DND-41 (cell line): ENCODE results near the gene LHFPL2.

Experiments
- ATAC-seq: fragments of 200-7000 bp; cut with Tn5 transposase; 3 replicates; pipeline ENCODE4 v1.9.1; 2021; ENCODE audit warnings: low read depth; ENCODE audit not compliant: insufficient read depth
- DNase-seq: peaks from one replicate; pipeline ENCODE4 v3.0.0-alpha.2; 2020
- H2AFZ ChIP-seq: 2 replicates; pipeline ENCODE4 v1.6.0; 2012; ENCODE audit warnings: low read depth, low read length
- H3K27ac ChIP-seq: 2 replicates; pipeline ENCODE4 v1.5.1; 2012; ENCODE audit warnings: low read length, inconsistent platforms
- H3K27me3 ChIP-seq: fragments of 200-600 bp; sonication (generic); 2 replicates; pipeline ENCODE4 v1.6.0; 2012; ENCODE audit warnings: low read length, mild to moderate bottlenecking, inconsistent platforms; ENCODE audit not compliant: insufficient read depth, poor library complexity
- H3K36me3 ChIP-seq: 2 replicates; pipeline ENCODE4 v1.5.1; 2012; ENCODE audit warnings: low read length, inconsistent platforms; ENCODE audit not compliant: insufficient read depth
- H3K4me1 ChIP-seq: 2 replicates; pipeline ENCODE4 v1.5.1; 2012; ENCODE audit warnings: mild to moderate bottlenecking, low read length; ENCODE audit not compliant: insufficient read depth
- H3K4me2 ChIP-seq: 2 replicates; pipeline ENCODE4 v1.6.0; 2012; ENCODE audit warnings: mild to moderate bottlenecking, moderate library complexity, low read length, inconsistent platforms; ENCODE audit not compliant: insufficient read depth
- H3K4me3 ChIP-seq, 2 experiments: fragments of 200-600 bp in 1 of 2; shearing (Covaris generic) in 1 of 2; 2 replicates each; pipeline ENCODE4 v1.5.1; 2012 to 2016; ENCODE audit warnings: inconsistent platforms in 2 of 2, low read length in 2 of 2, mild to moderate bottlenecking in 2 of 2, low read depth in 1 of 2, moderate library complexity in 1 of 2
- H3K79me2 ChIP-seq: 2 replicates; pipeline ENCODE4 v1.6.0; 2012; ENCODE audit warnings: low read length, inconsistent platforms; ENCODE audit not compliant: insufficient read depth
- H3K9ac ChIP-seq: 2 replicates; pipeline ENCODE4 v1.6.0; 2012; ENCODE audit warnings: low read depth, mild to moderate bottlenecking, inconsistent platforms, low read length, moderate library complexity
- H3K9me3 ChIP-seq: 2 replicates; pipeline ENCODE4 v1.5.1; 2012; ENCODE audit warnings: low read length, moderate library complexity, mild to moderate bottlenecking, inconsistent platforms; ENCODE audit not compliant: insufficient read depth, severe bottlenecking
- H4K20me1 ChIP-seq: 2 replicates; pipeline ENCODE4 v1.6.0; 2012; ENCODE audit warnings: low read length; ENCODE audit not compliant: insufficient read depth
- EZH2 ChIP-seq: IDR thresholded peaks from 3 replicates; pipeline ENCODE4 v1.6.1; 2012; ENCODE audit warnings: borderline replicate concordance, low read depth, mild to moderate bottlenecking, moderate library complexity, low read length, inconsistent platforms; ENCODE audit not compliant: severe bottlenecking
- TF ChIP-seq, protein P1 (sequence below): IDR thresholded peaks from 2 replicates; pipeline ENCODE4 v1.5.1; 2012; ENCODE audit warnings: borderline replicate concordance, low read length, moderate library complexity, mild to moderate bottlenecking; ENCODE audit not compliant: poor library complexity, severe bottlenecking; ENCODE audit errors: extremely low read depth

The LHFPL2 gene

DNA sequence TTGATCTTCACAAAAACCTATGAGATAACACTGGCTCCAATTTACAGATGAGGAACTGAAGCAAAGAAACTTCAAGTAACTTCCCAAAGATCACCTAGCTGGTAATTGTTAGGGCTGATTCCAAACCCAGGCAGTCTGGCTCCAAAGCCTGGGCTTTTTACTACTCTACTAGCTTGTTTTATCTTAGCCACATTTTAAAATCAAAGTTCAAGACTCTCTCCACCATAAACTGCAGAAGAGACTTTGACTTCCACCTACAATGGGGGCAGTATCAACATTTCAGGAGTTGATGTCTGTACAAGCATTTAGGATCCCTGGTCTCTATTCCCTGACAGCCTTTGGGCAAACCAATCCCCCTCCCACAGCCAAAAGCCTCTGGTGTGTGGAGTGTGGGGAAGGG lies 33.8 kb downstream of the LHFPL2 start:
- no peak overlapping the region for H3K4me3 ChIP-seq
- no peak overlapping the region for H3K9ac ChIP-seq
- H3K79me2 ChIP-seq: no peaks in the 10 kb centered on the region
- no peak overlapping the region for H3K27ac ChIP-seq
- no peak overlapping the region for H2AFZ ChIP-seq
- no peak overlapping the region for H3K4me2 ChIP-seq
- peaks cover 7% of the 10 kb centered on the region for H3K27me3 ChIP-seq
- H3K4me1 ChIP-seq: no peaks in the 10 kb centered on the region
- no peak for DNase-seq
- no peaks in the 10 kb centered on the region for H3K36me3 ChIP-seq
- H3K9me3 ChIP-seq: no peaks in the 10 kb centered on the region
- H4K20me1 ChIP-seq: no peaks in the 10 kb centered on the region
- no peak for ATAC-seq
- TF ChIP-seq EZH2: no peak
- TF ChIP-seq, protein P1, sequence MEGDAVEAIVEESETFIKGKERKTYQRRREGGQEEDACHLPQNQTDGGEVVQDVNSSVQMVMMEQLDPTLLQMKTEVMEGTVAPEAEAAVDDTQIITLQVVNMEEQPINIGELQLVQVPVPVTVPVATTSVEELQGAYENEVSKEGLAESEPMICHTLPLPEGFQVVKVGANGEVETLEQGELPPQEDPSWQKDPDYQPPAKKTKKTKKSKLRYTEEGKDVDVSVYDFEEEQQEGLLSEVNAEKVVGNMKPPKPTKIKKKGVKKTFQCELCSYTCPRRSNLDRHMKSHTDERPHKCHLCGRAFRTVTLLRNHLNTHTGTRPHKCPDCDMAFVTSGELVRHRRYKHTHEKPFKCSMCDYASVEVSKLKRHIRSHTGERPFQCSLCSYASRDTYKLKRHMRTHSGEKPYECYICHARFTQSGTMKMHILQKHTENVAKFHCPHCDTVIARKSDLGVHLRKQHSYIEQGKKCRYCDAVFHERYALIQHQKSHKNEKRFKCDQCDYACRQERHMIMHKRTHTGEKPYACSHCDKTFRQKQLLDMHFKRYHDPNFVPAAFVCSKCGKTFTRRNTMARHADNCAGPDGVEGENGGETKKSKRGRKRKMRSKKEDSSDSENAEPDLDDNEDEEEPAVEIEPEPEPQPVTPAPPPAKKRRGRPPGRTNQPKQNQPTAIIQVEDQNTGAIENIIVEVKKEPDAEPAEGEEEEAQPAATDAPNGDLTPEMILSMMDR: no peak

DNA sequence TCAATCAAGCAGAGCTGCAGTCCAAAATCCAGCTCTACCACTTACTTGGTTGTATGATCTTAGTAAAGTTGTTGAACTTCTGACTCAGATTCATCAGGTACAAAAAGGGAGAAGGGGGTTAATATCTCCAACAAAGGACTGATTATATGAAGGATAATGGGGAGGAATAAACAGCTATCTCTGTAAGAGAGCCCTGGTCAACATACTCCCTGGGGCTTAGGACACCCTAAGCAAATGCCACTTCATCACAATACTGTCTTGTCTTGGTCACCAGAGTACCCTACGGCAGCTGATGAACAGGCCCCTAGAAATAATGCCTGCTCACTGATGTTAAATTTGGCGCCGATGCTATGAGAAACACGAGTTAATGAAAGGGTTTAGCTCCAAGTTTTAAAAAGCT lies 34.8 kb downstream of the LHFPL2 start:
- TF ChIP-seq, protein P1: no peak
- TF ChIP-seq EZH2: no peak
- no peak for DNase-seq
- H3K4me1 ChIP-seq: no peaks in the 10 kb centered on the region

DNA sequence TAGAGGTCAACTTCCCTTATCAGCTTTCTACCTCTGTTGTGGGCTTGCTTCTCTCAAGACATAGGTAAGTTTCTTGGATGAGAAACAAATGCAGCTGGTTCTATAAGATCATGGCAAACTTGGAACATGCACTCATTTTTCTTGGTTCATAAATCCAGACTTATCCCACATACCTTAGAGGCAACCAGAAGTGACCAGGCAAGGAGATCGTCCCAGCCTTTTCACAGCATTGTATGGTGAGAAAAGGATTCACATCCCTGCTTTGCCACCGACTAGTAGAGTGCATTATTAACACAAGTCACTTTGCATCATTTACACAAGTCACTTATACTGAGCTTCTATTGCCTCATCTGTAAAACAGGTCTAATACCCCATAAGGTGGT lies 35.4 kb downstream of the LHFPL2 start:
- H3K4me2 ChIP-seq: no peak overlapping the region
- no peak overlapping the region for H3K27ac ChIP-seq
- H3K4me3 ChIP-seq: no peak overlapping the region
- H3K79me2 ChIP-seq: no peaks in the 10 kb centered on the region
- TF ChIP-seq EZH2: no peak
- TF ChIP-seq, protein P1: no peak
- no peaks in the 10 kb centered on the region for H3K36me3 ChIP-seq
- no peaks in the 10 kb centered on the region for H3K4me1 ChIP-seq
- H2AFZ ChIP-seq: no peak overlapping the region
- H3K27me3 ChIP-seq: peaks cover 7% of the 10 kb centered on the region
- no peak for ATAC-seq
- no peak for DNase-seq
- no peaks in the 10 kb centered on the region for H3K9me3 ChIP-seq
- H3K9ac ChIP-seq: no peak overlapping the region
- H4K20me1 ChIP-seq: no peaks in the 10 kb centered on the region

More for the DNA sequence above, 34.8 kb downstream of the LHFPL2 start:
- Histone ChIP-seq H3K79me2 (no peaks in the 10 kb centered on the region), H2AFZ (no peak overlapping the region), H3K4me3 (no peak overlapping the region), H3K9ac (no peak overlapping the region), H3K36me3 (no peaks in the 10 kb centered on the region), H3K4me2 (no peak overlapping the region), H3K27me3 (peaks cover 7% of the 10 kb centered on the region), H4K20me1 (no peaks in the 10 kb centered on the region), H3K9me3 (no peaks in the 10 kb centered on the region), H3K27ac (no peak overlapping the region)
- ATAC-seq: no peak
